Left ventricle myocardium inferior (tissue), 1 donor: ENCODE data around the gene NUB1. TPM values are rescaled to one million over a fixed set of nuclear protein-coding genes. Genes with fewer than 3 reads are reported as not detected.
"Not testable (repeated sequence)": the region's sequence is repeated elsewhere in the genome, so short reads cannot be mapped to it uniquely, and the experiment has no call there.

Experiments used
- DNase-seq: peaks from one replicate; pipeline ENCODE4 v3.0.0-alpha.2; 2020
- H3K27ac ChIP-seq: fragments of 200-600 bp; replicated peaks from 2 replicates; pipeline ENCODE4 v1.8.0; 2021
- H3K27me3 ChIP-seq: fragments of 200-600 bp; 2 replicates; pipeline ENCODE4 v1.8.0; 2021; ENCODE audit warnings: low read depth
- H3K36me3 ChIP-seq: fragments of 200-600 bp; 2 replicates; pipeline ENCODE4 v1.8.0; 2021
- H3K4me1 ChIP-seq: fragments of 200-600 bp; 2 replicates; pipeline ENCODE4 v1.8.0; 2021
- H3K4me3 ChIP-seq: fragments of 200-600 bp; 2 replicates; pipeline ENCODE4 v1.8.0; 2021; ENCODE audit warnings: mild to moderate bottlenecking, moderate library complexity
- H3K9me3 ChIP-seq: fragments of 200-600 bp; replicated peaks from 2 replicates; pipeline ENCODE4 v1.8.0; 2021
- CTCF ChIP-seq: fragments of 200-600 bp; IDR thresholded peaks from 2 replicates; pipeline ENCODE4 v1.8.0; 2021; ENCODE audit warnings: antibody characterized with exemption, mild to moderate bottlenecking, borderline replicate concordance
- intact Hi-C: fragments of 100-400 bp; cut with micrococcal nuclease; formaldehyde crosslinking; loops from one replicate; pipeline ENCODE4 v1.11.0; 2022
- total RNA-seq: library from RNA; stranded (reverse); fragmentation: NEBNext Ultra II Directional; extraction: Animal tissue kit (Norgen Biotek cat#: 25700); gene quantifications from one replicate; pipeline ENCODE4 v1.2.1, GENCODE V29; 2021
- donor health status: DM: no; HTN: yes; CAD: no; lungs with severe emphysema.

The NUB1 gene
- total RNA-seq, 1 donor from 2014 or later = 39.5 TPM

DNA sequence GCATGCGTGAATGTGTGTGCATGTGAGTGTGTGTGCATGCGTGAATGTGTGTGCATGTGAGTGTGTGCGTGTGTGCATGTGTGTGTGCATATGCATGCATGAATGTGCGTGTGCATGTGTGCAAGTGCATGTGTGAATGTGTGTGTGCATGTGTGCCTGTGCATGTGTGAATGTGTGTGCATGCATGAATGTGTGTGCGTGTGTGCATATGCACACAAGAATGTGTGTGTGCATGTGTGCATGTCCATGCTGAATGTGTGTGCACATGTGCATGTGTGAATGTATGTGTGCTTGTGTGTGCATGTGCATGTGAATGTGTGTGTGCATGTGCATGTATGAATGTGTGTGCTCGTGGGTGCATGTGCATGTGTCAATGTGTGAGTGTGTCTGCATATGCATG, 42.1 kb upstream of the NUB1 start:
- no peak for DNase-seq
- no peak for TF ChIP-seq CTCF
- intact Hi-C loops = no loop called here
- peaks cover 9% of the 10 kb centered on the region for H3K9me3 ChIP-seq
- H3K27ac ChIP-seq = no peak overlapping the region
- peaks cover 44% of the 10 kb centered on the region for H3K27me3 ChIP-seq
- H3K4me1 ChIP-seq = peaks cover 9% of the 10 kb centered on the region
- no peaks in the 10 kb centered on the region for H3K36me3 ChIP-seq
- no peak overlapping the region for H3K4me3 ChIP-seq

DNA sequence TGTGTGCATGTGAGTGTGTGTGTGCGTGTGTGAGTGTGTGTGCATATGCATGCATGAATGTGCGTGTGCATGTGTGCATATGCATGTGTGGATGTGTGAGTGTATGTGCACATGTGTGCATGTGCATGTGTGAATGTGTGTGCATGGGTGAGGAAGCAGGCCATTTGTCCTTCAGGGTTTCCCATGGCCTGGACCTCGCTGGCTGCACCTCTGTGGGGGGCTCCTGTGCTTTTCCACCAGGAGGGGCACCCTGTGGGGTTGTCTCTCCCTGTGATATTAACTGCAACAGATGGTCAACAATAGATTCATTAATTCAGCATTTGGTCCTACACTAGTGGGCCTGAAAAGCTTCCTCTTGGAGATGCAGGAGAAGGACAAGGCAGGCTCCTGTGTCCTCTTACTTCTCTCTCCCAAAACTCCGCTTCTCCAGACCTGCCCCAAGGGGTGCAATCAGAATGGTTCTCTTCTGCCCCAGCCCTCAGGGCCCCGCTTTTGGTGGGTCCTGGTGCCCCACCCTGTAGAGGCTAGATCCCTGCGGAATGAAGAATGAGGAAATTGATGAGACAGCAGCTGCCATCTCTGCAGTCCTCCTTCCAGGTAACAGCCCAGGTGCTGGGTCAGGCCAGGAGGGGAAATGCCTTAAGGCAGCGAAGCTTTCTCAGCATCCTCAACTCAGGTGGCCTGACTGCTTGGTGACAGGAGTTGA, 41.5 kb upstream of the NUB1 start:
- H3K4me3 ChIP-seq = no peak overlapping the region
- peaks cover 50% of the 10 kb centered on the region for H3K27me3 ChIP-seq
- peaks cover 9% of the 10 kb centered on the region for H3K4me1 ChIP-seq
- H3K27ac ChIP-seq = no peak overlapping the region
- no peaks in the 10 kb centered on the region for H3K36me3 ChIP-seq
- no peak for DNase-seq
- intact Hi-C loops = no loop called here
- H3K9me3 ChIP-seq = peaks cover 9% of the 10 kb centered on the region
- no peak for TF ChIP-seq CTCF

- Histone ChIP-seq H3K4me1 (peaks cover 9% of the 10 kb centered on the region), H3K9me3 (peaks cover under 1% of the 10 kb centered on the region), H3K27ac (no peak overlapping the region), H3K27me3 (peaks cover 59% of the 10 kb centered on the region), H3K4me3 (no peak overlapping the region), H3K36me3 (no peaks in the 10 kb centered on the region)
- intact Hi-C loops = no loop called here
- no peak for DNase-seq
- TF ChIP-seq CTCF = no peak
These were observed 39.8 kb upstream of the NUB1 start for GRCh38 chr7:151301471-151302462.

DNA sequence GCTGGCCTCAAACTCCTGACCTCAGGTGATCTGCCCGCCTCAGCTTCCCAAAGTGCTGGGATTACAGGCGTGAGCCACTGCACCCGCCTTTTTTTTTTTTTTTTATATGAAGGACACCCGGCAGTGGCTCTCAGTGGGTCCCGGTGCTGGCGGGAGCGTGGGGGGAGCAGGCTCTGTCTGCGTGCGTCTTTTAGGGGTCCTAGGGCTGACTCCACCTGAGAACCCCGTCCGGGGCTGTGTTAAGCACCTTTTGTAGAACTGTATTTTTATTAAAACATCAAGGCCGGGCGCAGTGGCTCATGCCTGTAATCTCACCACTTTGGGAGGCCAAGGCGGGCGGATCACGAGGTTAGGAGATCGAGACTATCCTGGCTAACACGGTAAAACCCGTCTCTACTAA, 37.4 kb upstream of the NUB1 start:
- peaks cover 76% of the 10 kb centered on the region for H3K27me3 ChIP-seq
- H3K36me3 ChIP-seq, H3K9me3 ChIP-seq, H3K27ac ChIP-seq, H3K4me1 ChIP-seq, intact Hi-C loops, DNase-seq: not testable (repeated sequence)
- H3K4me3 ChIP-seq = peak overlapping the region; percentile 32

GRCh38 chr7:151304856-151305255, 36.8 kb upstream of the NUB1 start:
- Histone ChIP-seq H3K27ac (no peak overlapping the region), H3K27me3 (peaks cover 76% of the 10 kb centered on the region), H3K4me3 (peak overlapping the region; percentile 32), H3K36me3 (no peaks in the 10 kb centered on the region), H3K4me1 (peaks cover 9% of the 10 kb centered on the region), H3K9me3 (no peaks in the 10 kb centered on the region)
- DNase-seq = no peak
- TF ChIP-seq CTCF = no peak
- intact Hi-C loops = no loop called here
